ENCODE measurements around the gene KCNH8.

GRCh38 chr3:19559724-19560442 lies 411.6 kb downstream of the KCNH8 start:
- TF ChIP-seq CTCF (IDR thresholded peaks at IDR 0.05; ENCODE audit: low read depth, low read length, missing input control) (no peak), RAD21 (IDR thresholded peaks at IDR 0.05) (no peak), JUND (IDR thresholded peaks at IDR 0.05) (no peak), MAX (IDR thresholded peaks at IDR 0.05) (no peak), REST (IDR thresholded peaks at IDR 0.05) (no peak), EGR1 (IDR thresholded peaks at IDR 0.05; ENCODE audit: low read depth in 2 of 2) (no peak), TAF1 (conservative IDR thresholded peaks at IDR 0.05) (no peak), YY1 (IDR thresholded peaks at IDR 0.05) (no peak), ATF3 (IDR thresholded peaks at IDR 0.05) (no peak), SP1 (IDR thresholded peaks at IDR 0.05) (no peak)
